Tibial nerve (tissue), 4 donors: ENCODE data around the gene MCC. TPM values are rescaled to one million over a fixed set of nuclear protein-coding genes. Genes with fewer than 3 reads are reported as not detected.

ENCODE experiments used
- DNase-seq, 2 donors: peaks; one replicate each; pipeline ENCODE4 v3.0.0-alpha.2; 2019; ENCODE audit warnings: low spot score in 2 of 2
- H3K27ac ChIP-seq, 4 donors: fragments of 200-600 bp; sonication (generic) in 3 of 4; one replicate each; pipeline ENCODE4 v1.5.1; 2017 to 2019; ENCODE audit warnings: mild to moderate bottlenecking in 1 of 4
- H3K27me3 ChIP-seq, 2 donors: fragments of 200-600 bp; sonication (generic) in 1 of 2; one replicate each; pipeline versions ENCODE4 v1.5.1 to v1.6.0; 2017 to 2019
- H3K36me3 ChIP-seq, 3 donors: fragments of 200-600 bp; sonication (generic); one replicate each; pipeline ENCODE4 v1.5.1; 2018 to 2019
- H3K4me1 ChIP-seq, 4 donors: fragments of 200-600 bp; sonication (generic) in 3 of 4; one replicate each; pipeline ENCODE4 v1.5.1; 2017 to 2019
- H3K4me3 ChIP-seq, 4 donors: fragments of 200-600 bp; sonication (generic) in 3 of 4; one replicate each; pipeline ENCODE4 v1.5.1; 2017 to 2019; ENCODE audit warnings: mild to moderate bottlenecking in 1 of 4, moderate library complexity in 1 of 4
- H3K9me3 ChIP-seq, 4 donors: fragments of 200-600 bp; sonication (generic) in 3 of 4; one replicate each; pipeline ENCODE4 v1.5.1; 2017 to 2019
- CTCF ChIP-seq, 5 experiments: fragments of 200-600 bp in 3 of 5; fragments of 450-650 bp in 2 of 5; sonication (generic) in 3 of 5; IDR thresholded peaks; one replicate each; pipeline ENCODE4 v1.5.1; 2016 to 2019; ENCODE audit warnings: antibody characterized with exemption in 5 of 5, mild to moderate bottlenecking in 3 of 5, moderate library complexity in 2 of 5
- EP300 ChIP-seq, 2 donors: sonication (generic); formaldehyde crosslinking; IDR thresholded peaks; one replicate each; pipeline ENCODE4 v1.6.1; 2017; ENCODE audit warnings: antibody characterized with exemption in 2 of 2, mild to moderate bottlenecking in 1 of 2
- POLR2A ChIP-seq, 2 donors: fragments of 450-650 bp; IDR thresholded peaks; one replicate each; pipeline ENCODE4 v1.6.1; 2017; ENCODE audit warnings: antibody characterized with exemption in 2 of 2, mild to moderate bottlenecking in 2 of 2, moderate library complexity in 2 of 2
- WGBS, 2 donors: methylation state at CpG; one replicate each; pipeline ENCODE4 v1.1.5; 2018; 5-methylcytosine and 5-hydroxymethylcytosine counted together
- total RNA-seq, 4 donors: library from RNA; depleted of rRNA; stranded (reverse); fragments of >200 nt; gene quantifications; one replicate each; pipeline ENCODE4 v1.1.0, GENCODE V29; 2016

The MCC gene
- total RNA-seq, 4 donors from 2014 or later, result 55.5 to 122 (median 80.9) TPM

GRCh38 chr5:113183694-113184093, 304.6 kb downstream of the MCC start:
- no peaks in the 10 kb centered on the region for H3K9me3 ChIP-seq
- no peaks in the 10 kb centered on the region for H3K27me3 ChIP-seq
- TF ChIP-seq POLR2A (IDR thresholded peaks at IDR 0.05) (no peak), EP300 (IDR thresholded peaks at IDR 0.05) (no peak), CTCF (IDR thresholded peaks at IDR 0.05) (no peak)
- no peak overlapping the region for H3K27ac ChIP-seq
- DNase-seq, result no peak
- WGBS, 2 donors, result 82 to 84% methylated on average over 2 of the region's 2 CpGs
- peaks cover 0 to 19% (median 0%) of the 10 kb centered on the region in 4 donors for H3K4me1 ChIP-seq
- H3K36me3 ChIP-seq, result no peaks in the 10 kb centered on the region
- no peak overlapping the region for H3K4me3 ChIP-seq

DNA sequence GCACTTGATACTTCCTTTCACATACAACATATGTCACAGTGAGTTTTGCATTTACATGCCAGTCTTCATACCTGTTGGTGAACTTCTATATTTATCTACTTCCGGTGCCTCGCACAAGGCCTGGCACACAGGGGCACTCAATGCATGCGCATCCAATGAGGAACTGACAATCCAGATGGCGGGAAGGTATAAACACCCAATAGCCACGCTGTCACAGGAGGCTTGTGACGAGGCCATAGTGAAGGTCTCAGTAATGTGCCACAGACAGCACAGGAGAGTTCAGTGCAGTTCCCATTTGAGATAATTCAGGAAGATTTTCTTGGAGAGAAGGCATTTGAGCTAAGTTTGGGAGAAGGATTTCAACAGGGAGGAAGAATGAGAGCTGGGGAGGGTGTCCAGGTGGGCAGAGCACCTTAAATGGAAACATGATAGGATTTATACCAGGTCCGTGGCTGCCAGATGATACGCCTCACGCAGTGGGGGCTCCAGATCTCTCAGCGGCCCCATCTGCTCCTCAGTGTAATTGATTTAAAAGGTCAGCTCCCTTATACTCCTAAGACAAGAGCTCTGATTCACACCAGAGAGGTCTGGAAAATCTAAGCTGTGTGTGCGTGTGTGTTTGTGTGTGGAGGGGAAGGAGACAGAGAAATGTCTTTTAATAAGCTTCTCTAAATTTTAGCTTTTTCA, 305.5 kb downstream of the MCC start:
- H3K4me1 ChIP-seq, result peaks cover 0 to 23% (median 0%) of the 10 kb centered on the region in 4 donors
- no peak overlapping the region for H3K4me3 ChIP-seq
- no peaks in the 10 kb centered on the region for H3K36me3 ChIP-seq
- H3K9me3 ChIP-seq, result no peaks in the 10 kb centered on the region
- H3K27ac ChIP-seq, result no peak overlapping the region
- no peaks in the 10 kb centered on the region for H3K27me3 ChIP-seq
- WGBS, 2 donors, result 91 to 95% methylated on average over 11 of the region's 11 CpGs
- no peak for DNase-seq
- no peak for TF ChIP-seq POLR2A (IDR thresholded peaks at IDR 0.05)
- TF ChIP-seq CTCF (IDR thresholded peaks at IDR 0.05), result no peak
- no peak for TF ChIP-seq EP300 (IDR thresholded peaks at IDR 0.05)

- 84 to 90% methylated on average over 3 of the region's 3 CpGs for WGBS, 2 donors
- Histone ChIP-seq H3K36me3 (no peaks in the 10 kb centered on the region), H3K27ac (no peak overlapping the region), H3K9me3 (no peaks in the 10 kb centered on the region), H3K4me1 (peaks cover 0 to 22% (median 0%) of the 10 kb centered on the region in 4 donors), H3K4me3 (no peak overlapping the region), H3K27me3 (no peaks in the 10 kb centered on the region)
- DNase-seq, result no peak
- TF ChIP-seq POLR2A (IDR thresholded peaks at IDR 0.05) (no peak), EP300 (IDR thresholded peaks at IDR 0.05) (no peak), CTCF (IDR thresholded peaks at IDR 0.05) (no peak)
Observed at GRCh38 chr5:113181853-113182490, 306.3 kb downstream of the MCC start.

DNA sequence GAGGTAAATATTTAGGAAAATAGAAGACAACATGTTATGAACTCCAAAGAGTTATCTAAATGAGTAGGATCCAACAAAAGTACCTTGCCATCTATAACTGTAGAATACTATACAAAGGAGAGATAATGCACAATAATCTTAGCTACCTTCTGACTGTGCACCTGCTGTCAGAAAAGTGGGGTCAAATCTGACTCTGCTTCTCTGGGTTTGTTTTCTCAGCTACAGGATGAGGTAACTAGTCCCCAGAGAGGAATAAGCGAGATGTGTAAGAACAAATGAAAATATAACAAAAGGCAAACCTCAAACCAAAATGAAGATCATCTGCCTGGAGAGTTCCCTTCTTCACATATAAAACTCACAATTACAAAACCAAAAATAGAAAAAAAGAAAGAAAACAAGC, 306.8 kb downstream of the MCC start:
- TF ChIP-seq POLR2A (IDR thresholded peaks at IDR 0.05), result no peak
- TF ChIP-seq CTCF (IDR thresholded peaks at IDR 0.05), result no peak
- no peaks in the 10 kb centered on the region for H3K9me3 ChIP-seq
- 58 to 70% methylated on average over 1 of the region's 1 CpG for WGBS, 2 donors
- H3K4me1 ChIP-seq, result peaks cover 0 to 16% (median 0%) of the 10 kb centered on the region in 4 donors
- DNase-seq, result no peak
- no peaks in the 10 kb centered on the region for H3K27me3 ChIP-seq
- H3K4me3 ChIP-seq, result no peak overlapping the region
- H3K36me3 ChIP-seq, result no peaks in the 10 kb centered on the region
- H3K27ac ChIP-seq, result no peak overlapping the region

DNA sequence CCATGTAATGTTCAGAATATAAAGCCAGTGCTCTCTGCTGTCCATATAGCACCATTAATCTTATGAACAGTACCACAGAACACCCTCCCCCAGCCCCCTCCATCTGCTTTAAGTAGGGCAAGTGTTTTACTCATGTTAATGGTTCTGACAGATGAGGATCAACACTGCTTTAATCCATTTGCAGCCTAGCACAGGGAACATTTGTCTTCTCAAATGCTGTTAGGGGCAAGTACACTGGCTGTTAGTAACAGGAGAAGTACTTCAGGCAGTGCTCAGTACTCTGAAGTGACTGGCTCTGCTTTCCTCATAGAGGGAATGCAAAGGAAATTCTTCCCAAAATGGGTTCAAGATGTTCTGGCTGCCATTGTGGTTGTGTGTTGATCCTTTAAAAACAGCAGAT, 309.1 kb downstream of the MCC start:
- Histone ChIP-seq H3K36me3 (no peaks in the 10 kb centered on the region), H3K4me3 (no peak overlapping the region), H3K27me3 (no peaks in the 10 kb centered on the region), H3K4me1 (peaks cover 0 to 9% (median 0%) of the 10 kb centered on the region in 4 donors), H3K9me3 (no peaks in the 10 kb centered on the region), H3K27ac (no peak overlapping the region)
- no peak for TF ChIP-seq POLR2A (IDR thresholded peaks at IDR 0.05)
- no peak for TF ChIP-seq EP300 (IDR thresholded peaks at IDR 0.05)
- no peak for TF ChIP-seq CTCF (IDR thresholded peaks at IDR 0.05)
- no peak for DNase-seq
